HG03025 (cell line): ENCODE results near the gene PGPEP1.

Experiments used
- ATAC-seq: cut with Tn5 transposase; IDR thresholded peaks from one replicate; pipeline ENCODE4 v1.9.1; 2021; ENCODE audit warnings: mild to moderate bottlenecking, moderate library complexity; ENCODE audit not compliant: unreplicated experiment, low FRiP score

Gene PGPEP1, protein sequence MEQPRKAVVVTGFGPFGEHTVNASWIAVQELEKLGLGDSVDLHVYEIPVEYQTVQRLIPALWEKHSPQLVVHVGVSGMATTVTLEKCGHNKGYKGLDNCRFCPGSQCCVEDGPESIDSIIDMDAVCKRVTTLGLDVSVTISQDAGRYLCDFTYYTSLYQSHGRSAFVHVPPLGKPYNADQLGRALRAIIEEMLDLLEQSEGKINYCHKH

DNA sequence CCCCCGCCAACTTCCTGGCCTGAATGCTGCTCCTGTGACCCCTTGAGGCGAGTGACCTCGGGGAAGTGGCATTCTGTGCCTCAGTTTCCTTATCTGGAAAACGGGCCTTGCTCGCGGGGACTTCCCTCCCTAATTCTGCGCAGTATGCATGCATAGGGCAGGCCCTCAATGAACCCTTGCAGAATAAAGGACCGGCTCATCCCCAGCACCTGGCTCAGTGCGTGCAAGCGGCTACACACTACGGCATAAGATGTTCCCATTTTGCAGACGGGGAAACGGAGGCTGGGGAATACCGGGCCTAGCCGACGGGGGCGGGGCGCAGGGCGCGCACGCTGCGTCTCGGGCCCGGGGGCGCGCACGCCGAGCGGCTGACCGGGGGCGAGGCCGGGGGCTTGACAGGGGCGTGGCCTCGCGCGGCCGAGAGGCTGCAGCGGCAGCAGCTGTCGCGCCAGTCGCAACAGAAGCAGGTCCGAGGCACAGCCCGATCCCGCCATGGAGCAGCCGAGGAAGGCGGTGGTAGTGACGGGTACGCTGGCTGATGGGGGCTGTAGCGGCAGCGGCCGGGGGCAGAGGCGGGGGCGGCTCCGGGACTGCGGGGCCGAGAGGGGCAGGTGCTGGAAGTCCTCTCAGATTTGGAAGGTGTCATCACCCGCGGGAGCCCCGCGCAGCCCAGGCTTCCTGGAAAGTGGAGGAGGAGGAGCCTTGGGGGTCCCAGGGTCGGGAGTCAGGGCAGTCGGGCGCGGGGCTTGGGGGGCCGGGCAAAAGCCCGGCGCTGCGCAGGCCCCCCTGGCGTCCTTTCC, at the start of gene PGPEP1:
TSS of gene PGPEP1 (plus strand) at position 409 of the 800 bp plus-strand sequence. CDS start at position 493, 84 bp downstream.
- no peak for ATAC-seq

DNA sequence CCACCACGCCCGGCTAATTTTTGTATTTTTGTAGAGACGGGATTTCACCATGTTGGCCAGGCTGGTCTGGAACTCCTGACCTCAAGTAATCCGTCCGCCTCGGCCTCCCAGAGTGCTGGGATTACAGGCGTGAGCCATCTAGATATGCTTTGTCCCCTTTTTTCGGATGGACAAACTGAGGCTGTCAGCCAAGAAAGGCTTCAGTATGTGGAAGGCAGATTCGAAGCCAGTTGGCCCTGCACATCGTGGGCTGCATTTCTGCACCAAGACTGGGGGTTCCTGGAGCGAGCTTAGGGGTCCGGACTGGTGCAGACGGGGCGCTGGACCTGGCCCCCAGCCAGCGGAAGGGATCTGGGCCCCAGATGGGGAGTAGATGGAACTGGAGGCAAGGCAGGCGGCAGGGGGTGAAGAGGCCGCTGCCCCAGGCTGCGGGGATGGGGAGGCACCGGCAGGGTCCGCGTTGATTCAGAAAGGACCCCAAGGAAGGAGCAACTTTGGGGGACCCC, 49.3 kb upstream of the PGPEP1 start:
- ATAC-seq = no peak

DNA sequence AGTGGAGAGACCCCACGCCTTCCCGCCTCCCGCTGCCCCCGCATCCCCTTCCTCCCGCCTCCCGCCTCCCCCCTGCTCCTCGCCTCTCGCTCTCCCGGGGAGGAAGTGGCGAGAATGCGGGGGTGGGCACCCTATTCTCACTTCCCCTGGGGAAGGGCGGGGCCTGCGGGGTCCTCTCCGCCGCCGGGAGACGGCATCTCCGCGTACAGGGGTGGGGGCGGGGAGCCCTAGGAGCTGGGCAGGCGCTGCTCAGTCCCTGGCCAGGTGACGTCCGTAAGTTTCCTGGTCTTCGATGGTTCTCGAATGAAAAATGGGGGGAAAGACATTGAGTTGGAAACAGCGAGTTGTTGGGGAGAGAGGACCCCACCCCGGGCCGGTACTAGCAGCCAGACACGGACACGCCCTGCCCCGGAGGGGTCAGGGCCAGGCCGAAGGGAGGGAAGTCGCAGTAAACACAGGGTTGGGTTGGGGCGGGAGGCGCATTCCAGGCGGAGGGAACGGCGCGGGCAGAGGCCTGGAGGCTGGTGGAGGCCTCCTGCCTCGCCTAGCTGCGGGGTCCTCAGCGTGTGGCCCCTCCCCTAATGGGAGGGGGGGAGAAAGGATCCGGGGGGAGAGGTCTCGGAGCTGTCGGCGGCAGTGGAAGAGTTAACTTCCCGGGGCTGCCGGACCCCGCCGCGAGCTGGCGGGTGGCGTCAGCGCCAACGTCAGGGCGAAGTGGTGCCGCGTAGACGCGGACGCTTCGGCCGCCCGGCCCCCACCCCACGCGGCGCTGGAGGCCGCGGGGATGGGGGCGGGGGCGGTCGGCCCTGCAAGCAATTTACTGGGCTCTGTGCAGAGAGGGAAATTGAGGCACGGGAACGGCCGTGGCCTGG, 48.6 kb upstream of the PGPEP1 start:
- no peak for ATAC-seq

DNA sequence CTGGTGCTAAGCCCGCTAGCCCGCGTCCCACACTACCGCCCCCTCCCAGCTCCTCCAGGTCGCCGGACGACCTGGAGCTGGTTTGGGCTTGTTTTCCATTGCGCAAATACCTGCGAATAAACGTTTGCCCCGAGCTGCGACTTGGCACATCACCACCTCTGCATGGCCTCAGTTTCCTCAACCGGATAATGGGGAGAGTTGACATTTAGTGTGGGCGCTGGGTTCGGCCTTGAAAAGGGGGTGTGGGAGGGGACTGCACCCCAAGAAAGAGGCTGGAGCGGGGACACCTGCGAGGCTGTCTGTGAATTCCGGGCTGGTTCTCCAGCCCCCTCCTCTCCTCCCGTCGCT, 48.0 kb upstream of the PGPEP1 start:
- ATAC-seq = no peak

DNA sequence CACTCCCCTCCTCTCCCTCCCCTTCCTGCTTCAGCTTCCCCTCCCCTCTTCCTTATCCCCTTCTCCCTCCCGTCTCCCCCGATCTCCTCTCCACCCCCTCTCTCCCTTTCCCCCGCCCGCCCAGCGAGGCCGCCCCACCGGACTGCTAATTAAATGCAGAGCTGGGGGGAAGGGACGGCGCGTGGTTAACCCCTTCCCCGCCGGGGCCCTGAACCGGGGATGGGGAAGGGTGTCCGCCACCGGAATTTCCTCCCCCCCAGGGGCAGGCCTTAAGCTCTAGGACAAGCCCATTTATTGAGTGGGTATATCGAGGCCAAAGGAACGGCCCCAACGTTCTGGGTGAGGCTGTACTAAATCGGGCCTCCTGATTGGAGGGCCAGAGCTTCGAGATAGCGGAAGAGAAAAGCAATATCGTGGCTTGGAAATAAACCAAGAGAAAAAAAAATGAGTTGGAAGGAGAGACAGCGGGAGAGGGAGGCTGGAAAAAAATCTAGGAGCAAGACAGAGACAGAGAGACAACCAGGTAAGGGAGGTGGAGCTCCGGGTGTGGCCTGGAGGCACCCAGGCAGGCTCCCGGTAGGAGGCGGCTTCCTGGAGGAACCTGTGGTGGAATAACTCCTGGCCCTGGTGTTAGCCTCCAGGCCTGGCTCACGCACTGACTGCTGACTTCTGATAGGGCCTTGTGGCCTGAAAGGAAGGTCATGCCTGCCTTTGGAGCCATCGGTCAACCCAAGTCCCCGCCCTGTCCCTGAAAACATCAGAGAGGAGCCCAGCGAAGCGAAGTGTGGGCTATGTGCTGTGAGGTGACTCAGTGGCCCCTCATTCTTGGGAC, 47.4 kb upstream of the PGPEP1 start:
- ATAC-seq = no peak

DNA sequence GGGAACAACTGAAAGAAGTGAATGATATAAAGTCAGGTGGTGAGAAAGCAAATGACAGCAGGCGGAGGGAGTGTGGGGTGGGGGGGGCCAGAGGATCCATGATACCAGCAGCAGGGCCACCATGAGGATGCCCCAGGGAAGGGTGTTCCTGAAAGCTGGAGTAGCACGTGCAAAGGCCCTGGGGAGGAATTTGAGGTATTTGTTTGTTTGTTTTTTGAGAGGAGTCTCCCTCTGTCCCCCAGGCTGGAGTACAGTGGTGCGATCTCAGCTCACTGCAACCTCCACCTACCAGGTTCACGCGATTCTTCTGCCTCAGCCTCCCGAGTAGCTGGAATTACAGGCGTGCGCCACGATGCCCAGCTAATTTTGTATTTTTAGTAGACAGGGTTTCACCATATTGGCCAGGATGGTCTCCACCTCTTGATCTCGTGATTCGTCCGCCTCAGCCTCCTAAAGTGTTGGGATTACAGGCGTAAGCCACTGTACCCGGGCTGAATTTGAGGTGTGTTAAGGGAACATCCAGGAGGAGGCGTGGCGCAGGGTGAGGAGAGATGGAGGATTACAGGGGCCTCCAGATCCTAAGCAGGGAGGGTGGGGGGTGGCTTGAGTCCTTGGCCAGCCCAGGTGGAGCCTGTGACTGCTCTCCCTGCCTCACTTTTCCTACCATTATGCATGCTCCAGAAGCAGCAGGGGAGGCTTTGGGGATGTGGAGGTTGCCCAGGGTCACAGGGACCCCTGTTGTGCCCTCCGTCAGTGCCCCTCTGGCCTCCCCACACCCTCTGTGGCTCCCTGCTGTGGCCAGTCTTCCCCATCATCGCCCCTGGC, 46.5 kb upstream of the PGPEP1 start:
- ATAC-seq = no peak

DNA sequence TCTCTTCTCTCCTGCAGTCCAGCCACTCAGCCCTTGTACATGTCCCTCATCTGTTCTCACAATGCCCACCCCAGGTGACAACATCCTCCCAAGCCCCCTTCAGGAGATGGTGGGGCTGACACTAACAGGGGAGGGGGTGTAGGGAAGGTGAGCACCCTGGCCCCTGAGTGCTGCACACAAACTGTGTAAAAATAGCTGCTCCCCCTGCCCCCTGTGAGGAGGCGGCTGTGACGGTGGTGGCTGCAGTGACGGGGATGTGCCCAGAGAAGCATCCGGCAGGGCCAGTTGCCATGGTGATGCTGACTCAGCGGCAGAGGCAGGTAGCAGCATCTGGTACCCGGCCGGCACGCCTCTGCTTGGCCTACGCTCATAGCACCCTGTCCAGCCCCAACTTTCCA, 45.9 kb upstream of the PGPEP1 start:
- ATAC-seq = no peak

DNA sequence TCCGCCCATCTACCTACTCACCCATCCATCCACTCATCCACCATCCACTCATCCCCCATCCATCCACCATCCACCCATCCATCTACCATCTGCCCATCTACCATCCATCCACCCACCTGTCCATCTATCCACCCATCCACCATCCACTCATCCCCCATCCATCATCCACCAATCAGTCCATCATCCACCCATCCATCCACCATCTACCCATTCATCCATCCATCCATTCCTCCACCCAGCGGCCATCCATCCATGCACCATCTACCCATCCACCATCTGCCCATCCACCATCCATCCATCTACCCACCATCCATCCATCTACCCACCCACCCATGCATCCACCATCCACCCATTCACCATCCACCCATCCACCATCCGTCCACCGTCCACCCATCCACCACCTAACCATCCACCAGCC, 45.4 kb upstream of the PGPEP1 start:
- ATAC-seq = no peak

DNA sequence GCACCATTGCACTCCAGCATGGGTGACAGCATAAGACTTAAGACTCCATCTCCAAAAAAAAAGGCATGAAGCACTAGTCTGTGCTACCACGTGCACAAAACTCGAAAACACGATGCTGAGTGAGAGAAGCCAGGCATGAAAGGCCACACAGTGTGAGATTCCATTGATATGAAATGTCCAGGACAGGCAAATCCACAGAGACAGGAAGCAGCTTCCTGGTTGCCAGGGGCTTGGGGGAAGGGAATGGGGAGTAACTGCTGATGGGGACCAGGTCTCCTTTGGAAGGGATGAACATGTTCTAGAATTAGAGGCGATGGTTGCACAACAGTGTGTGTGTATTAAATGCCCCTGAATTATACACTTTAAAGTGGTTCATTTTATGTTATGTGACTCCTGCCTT, 43.1 kb upstream of the PGPEP1 start:
- ATAC-seq = no peak

DNA sequence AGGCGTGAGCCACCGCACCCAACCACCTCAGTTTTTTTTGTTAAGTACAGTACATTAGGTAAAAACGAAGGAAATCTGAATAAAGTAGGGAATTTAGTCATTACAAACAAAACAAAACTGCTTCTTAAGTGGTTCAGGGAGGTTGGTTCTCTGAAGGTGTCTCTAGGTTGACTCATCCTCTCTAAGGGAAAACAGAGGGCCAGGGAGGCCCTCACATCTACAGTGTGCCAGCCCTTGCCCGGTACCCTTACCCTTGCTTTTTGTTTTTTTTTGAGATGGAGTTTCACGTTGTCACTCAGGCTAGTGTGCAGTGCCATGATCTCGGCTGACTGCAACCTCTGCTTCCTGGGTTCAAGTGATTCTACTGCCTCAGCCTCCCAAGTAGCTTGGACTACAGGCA, 41.8 kb upstream of the PGPEP1 start:
- no peak for ATAC-seq

DNA sequence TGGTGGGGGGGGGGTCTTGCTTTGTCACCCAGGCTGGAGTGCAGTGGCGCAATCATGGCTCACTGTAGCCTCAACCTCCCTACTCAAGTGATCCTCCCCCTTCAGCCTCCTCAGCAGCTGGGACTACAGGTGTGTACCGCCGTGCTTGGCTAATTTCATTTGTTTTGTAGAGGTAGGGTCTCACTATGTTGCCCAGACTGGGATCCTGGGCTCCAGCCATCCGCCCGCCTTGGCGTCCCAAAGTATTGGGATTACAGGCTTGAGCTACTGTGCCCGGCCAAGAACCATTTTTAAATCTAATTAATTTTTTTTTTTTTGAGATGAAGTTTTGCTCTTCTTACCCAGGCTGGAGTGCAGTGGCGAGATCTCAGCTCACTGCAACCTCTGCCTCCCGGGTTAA, 40.7 kb upstream of the PGPEP1 start:
- ATAC-seq = no peak

DNA sequence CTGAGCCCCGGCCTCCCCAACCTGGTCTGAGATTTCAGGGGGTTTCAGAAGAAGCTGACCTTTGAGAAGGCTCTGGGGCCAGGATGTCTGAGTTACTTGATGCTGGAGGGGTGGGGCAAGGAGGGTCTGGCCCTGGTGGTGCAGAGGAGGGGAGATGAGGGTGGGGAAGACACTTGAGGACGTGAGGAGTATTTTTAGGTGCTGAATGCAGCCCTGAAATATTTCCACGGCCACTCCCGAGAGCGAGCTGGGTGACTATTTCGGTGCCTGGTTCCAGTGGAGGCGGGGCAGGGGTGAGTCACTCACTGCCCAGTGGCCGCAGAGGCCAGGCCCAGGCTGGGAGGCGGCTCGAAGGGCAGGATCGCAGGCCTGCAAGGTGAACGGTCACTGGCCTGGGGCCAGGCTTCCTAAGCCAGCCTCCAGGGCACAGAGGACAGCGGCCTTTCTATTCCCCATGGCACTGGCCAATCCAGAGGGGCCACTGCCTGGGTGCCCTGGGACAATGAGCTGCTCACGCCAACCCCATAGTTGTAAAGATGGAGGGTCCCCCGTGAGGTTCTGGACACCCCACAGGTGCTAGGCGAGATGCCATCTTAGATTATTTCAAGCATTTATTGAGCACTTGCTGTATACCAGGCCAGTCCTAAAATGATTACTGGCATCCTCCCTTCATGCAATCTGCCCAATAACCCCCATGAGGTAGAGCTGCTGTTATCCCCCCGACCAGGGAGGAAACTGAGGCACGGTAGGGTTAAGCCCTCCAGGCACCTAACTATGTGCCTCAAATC, 39.3 kb upstream of the PGPEP1 start:
- no peak for ATAC-seq

DNA sequence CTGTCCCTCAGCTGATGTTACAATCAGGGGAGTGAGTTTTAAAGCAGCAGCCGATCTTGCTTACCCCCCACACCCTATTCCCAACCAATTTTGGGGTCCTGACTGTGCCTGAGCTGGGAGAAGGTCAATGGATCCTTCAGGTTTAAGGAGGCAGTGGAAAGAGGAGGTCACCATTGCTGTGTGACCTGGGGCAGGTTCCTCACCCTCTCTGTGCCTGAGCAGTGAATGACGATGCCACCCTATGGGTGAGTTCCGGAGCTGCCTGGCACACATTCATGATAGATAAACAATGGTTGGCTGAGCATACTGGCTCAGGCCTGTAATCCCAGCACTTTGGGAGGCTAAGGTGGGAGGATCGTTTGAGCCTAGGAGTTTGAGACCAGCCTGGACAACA, 38.7 kb upstream of the PGPEP1 start:
- ATAC-seq = no peak

DNA sequence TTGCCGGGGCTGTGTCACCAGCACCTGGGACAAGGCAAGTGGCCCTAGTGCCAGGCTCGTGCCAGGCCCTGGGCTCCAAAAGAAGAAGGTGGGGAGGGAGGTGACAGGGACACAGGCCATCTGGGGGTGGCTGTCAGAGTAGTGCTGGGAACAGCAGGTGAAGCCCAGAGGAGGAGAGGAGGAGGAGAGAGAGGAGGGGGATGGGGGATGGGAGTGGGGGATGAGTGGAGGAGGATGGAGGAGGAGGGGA, 36.3 kb upstream of the PGPEP1 start:
- ATAC-seq = no peak

DNA sequence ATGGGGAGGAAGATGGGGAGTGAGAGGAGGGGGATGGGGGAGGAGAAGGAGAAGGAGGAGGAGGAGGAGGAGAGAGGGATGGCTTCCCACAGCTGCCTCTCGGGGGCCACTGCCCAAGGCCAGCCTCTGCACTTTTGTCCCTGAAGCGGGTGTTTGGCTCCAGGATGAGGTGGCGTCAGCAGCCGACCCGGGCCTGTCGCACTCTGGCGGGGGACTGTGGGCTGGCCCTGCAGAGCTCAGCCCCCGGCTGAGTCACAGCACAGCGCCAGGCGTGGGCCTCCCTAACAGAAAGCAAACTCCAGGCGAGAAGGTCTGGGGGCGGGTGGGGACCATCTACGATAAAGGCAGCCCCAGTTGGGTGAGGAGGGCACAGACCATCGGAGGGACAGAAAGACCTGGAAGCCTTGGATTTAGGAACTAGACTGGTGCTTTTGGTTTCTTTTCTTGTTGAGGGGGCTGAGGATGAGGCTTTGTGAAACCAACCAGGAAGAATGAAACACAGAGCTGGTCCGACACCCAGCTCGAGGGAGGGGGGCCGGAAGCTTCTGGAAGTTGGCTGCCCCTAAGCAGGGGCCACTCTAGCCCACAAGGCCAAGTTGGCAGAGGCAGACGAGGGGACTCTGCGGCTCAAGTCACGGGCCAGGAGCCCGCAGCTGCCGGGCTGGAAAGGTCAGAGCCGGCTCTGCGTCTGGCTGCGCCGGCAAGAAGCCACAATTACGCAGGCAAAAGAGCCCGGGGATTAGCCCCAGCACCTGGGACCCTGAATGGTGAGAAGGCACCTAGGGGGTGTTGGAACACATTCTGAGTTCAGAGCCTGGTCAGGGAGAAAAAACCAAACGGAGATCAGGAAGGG, 35.7 kb upstream of the PGPEP1 start:
- no peak for ATAC-seq

DNA sequence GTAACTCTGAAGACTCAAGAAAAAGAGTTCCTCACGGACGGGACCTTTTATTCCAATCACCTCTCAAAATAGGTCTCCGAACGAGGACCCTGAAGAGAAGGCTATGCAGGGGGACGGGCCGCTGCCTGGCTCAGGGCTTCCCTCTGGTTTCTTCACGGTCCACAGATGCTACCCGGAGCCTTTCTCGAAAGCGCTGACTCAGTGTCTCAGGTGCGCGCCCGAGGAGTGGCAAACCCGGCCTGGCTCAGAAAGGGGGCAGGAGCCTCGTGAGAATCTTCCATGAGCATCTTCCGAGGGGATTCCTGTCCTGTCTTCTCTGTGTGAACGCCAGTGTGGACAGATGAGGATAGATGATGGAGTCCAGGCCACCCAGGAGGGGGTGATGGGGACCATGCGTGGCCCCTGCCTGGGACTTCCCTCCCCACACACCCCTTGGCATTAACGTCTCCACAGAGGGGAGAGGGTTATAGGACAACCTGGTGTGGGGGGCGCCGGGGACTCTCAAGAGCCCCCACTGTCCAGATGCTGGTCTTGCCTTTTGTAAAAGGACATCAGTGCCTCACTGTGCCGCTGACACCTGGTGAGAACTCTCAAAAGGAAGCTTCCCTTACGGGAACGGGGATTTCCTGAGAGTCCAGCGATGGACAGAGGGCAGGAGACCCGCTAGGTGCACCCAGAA, 34.0 kb upstream of the PGPEP1 start:
- ATAC-seq = no peak

DNA sequence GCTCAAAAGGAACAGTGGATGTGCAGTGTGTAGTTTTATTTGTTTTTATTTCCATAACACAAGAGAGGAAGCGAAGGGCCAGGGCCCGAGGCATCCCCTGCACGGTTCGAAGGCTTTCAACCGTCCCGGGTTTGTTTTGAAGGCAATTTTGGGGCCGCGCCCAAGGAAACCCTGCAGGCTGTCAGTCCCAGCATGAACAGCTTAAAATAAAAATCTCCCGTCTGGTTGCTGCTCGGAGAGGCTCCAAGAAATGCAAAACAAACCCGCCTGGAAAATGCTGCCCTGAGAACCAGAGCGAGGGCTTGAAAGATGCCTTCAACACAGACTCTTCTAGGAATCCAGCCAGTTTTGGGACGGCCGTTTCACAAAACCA, 33.5 kb upstream of the PGPEP1 start:
- ATAC-seq = no peak

DNA sequence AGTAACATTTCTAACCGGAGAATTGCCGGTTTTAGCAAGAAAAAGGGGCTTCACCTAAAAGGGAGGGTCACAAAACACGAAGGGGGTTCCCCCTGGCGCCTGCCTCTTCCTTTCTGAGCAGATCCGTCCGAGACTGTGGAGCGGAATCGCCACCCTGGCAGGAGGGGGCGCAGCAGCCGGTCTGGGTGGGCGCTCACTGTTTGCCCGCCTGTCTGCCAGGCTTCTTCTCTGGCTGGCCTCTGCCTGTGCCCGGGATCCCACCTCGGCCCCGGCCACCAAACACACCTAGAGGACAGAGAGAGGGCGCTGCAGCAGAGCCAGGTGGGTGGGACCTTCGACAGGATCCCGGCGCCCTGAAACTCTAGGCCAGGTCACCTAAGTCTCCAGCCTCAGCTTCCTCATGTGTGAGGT, 33.1 kb upstream of the PGPEP1 start:
- no peak for ATAC-seq
